ENCODE data around the gene LARP4B.

DNA sequence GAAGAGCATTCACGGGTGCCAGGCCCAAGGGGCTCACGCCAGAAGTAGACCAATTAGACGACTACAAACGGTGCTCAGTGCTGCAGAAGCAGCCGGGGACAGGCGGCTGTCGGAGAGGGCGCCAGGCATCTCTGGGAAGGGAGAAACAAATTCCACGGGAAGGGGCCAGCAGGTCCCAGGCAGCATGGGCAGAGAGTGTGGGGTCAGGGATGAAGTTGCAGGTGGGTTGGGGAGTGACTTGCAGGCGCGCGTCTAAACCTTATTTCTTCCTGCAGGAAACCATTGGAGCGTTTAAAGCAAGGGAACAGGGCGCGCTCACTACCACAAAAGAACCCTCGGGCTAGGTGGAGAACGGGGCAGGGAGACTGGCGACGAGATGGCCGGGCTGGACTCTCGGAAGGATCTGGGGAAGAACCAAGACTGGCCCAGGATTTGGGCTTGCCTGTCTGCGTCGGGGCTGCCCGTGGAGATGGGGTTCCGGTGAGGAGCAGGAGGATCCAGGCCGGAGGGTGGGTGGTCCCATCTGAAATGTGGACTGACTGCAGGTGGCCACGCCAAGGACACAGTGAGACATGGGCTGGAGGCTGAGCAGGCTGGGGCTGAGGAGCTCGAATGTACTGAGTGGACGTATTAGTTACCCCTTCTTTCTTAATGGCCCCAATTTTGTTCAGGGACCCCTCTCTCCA is 125.7 kb downstream of the LARP4B start:
- TF ChIP-seq, protein P1, sequence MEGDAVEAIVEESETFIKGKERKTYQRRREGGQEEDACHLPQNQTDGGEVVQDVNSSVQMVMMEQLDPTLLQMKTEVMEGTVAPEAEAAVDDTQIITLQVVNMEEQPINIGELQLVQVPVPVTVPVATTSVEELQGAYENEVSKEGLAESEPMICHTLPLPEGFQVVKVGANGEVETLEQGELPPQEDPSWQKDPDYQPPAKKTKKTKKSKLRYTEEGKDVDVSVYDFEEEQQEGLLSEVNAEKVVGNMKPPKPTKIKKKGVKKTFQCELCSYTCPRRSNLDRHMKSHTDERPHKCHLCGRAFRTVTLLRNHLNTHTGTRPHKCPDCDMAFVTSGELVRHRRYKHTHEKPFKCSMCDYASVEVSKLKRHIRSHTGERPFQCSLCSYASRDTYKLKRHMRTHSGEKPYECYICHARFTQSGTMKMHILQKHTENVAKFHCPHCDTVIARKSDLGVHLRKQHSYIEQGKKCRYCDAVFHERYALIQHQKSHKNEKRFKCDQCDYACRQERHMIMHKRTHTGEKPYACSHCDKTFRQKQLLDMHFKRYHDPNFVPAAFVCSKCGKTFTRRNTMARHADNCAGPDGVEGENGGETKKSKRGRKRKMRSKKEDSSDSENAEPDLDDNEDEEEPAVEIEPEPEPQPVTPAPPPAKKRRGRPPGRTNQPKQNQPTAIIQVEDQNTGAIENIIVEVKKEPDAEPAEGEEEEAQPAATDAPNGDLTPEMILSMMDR (IDR thresholded peaks at IDR 0.05) = no peak
- TF ChIP-seq POLR2A (IDR thresholded peaks at IDR 0.05) = no peak
